Hepatocyte (in vitro differentiated cells): ENCODE data around the gene SIGLEC9. TPM values are rescaled to one million over a fixed set of nuclear protein-coding genes. Genes with fewer than 3 reads are reported as not detected.

Experiments used
- DNase-seq: peaks from one replicate; pipeline ENCODE4 v3.0.0-alpha.2; 2016; ENCODE audit warnings: low spot score
- H2AFZ ChIP-seq: fragments of 200-600 bp; sonication (generic); 2 replicates; pipeline ENCODE4 v1.6.0; 2016; ENCODE audit warnings: antibody characterized with exemption, mild to moderate bottlenecking
- H3K27ac ChIP-seq: fragments of 200-600 bp; sonication (generic); 2 replicates; pipeline ENCODE4 v1.5.1; 2016; ENCODE audit warnings: mild to moderate bottlenecking
- H3K27me3 ChIP-seq: fragments of 200-600 bp; sonication (generic); 2 replicates; pipeline ENCODE4 v1.6.1; 2016
- H3K36me3 ChIP-seq: fragments of 200-600 bp; sonication (generic); replicated peaks from 2 replicates; pipeline ENCODE4 v1.5.1; 2016; ENCODE audit warnings: low read depth; ENCODE audit not compliant: insufficient read depth
- H3K4me1 ChIP-seq: fragments of 200-600 bp; sonication (generic); 2 replicates; pipeline ENCODE4 v1.5.1; 2016; ENCODE audit warnings: mild to moderate bottlenecking, moderate library complexity; ENCODE audit not compliant: insufficient read depth
- H3K4me2 ChIP-seq: fragments of 200-600 bp; sonication (generic); 2 replicates; pipeline ENCODE4 v1.6.0; 2016
- H3K4me3 ChIP-seq: fragments of 200-600 bp; sonication (generic); 2 replicates; pipeline ENCODE4 v1.5.1; 2016; ENCODE audit warnings: mild to moderate bottlenecking
- H3K79me2 ChIP-seq: fragments of 200-600 bp; sonication (generic); 2 replicates; pipeline ENCODE4 v1.6.0; 2017; ENCODE audit warnings: mild to moderate bottlenecking
- H3K9me2 ChIP-seq: fragments of 200-600 bp; sonication (generic); replicated peaks from 2 replicates; pipeline ENCODE4 v1.6.0; 2017; ENCODE audit warnings: mild to moderate bottlenecking; ENCODE audit not compliant: insufficient read depth
- H3K9me3 ChIP-seq: fragments of 200-600 bp; sonication (generic); 2 replicates; pipeline ENCODE4 v1.5.1; 2016; ENCODE audit warnings: low read depth, mild to moderate bottlenecking
- H4K20me1 ChIP-seq: fragments of 200-600 bp; sonication (generic); 2 replicates; pipeline ENCODE4 v1.6.0; 2016; ENCODE audit warnings: mild to moderate bottlenecking; ENCODE audit not compliant: insufficient read depth, poor library complexity, severe bottlenecking
- EZH2 ChIP-seq: fragments of 200-600 bp; sonication (generic); IDR thresholded peaks from 2 replicates; pipeline ENCODE4 v1.6.1; 2016; ENCODE audit warnings: antibody characterized with exemption, mild to moderate bottlenecking, borderline replicate concordance
- EZH2phosphoT487 ChIP-seq: fragments of 200-600 bp; sonication (generic); IDR thresholded peaks from one replicate; pipeline ENCODE4 v1.6.1; 2018; ENCODE audit warnings: antibody characterized with exemption, mild to moderate bottlenecking, low read depth, moderate library complexity; ENCODE audit not compliant: unreplicated experiment, severe bottlenecking
- WGBS: methylation state at CpG from one replicate; pipeline ENCODE4 v1.1.6; 2016; ENCODE audit warnings: low lambda C conversion rate; ENCODE audit errors: missing lambda C conversion rate; 5-methylcytosine and 5-hydroxymethylcytosine counted together
- polyA plus RNA-seq: library from polyadenylated mRNA; unstranded; fragments of >200 nt; fragmentation: Nextera tagmentation; extraction: Ambion mirVana; gene quantifications from 2 replicates; pipeline ENCODE4 v1.2.1, GENCODE V29; 2016
- total RNA-seq: library from RNA; depleted of rRNA; stranded (reverse); fragments of >200 nt; gene quantifications from 2 replicates; pipeline ENCODE4 v1.2.3, GENCODE V29; 2014
- TF ChIP-seq, protein P1 (sequence below): fragments of 200-600 bp; sonication (generic); IDR thresholded peaks from 2 replicates; pipeline ENCODE4 v1.5.1; 2016; ENCODE audit warnings: antibody characterized with exemption, mild to moderate bottlenecking; ENCODE audit not compliant: poor library complexity

The SIGLEC9 gene
- total and polyA plus RNA-seq, 2 experiments from 2014 or later = 0.77 to 1.5 TPM

DNA sequence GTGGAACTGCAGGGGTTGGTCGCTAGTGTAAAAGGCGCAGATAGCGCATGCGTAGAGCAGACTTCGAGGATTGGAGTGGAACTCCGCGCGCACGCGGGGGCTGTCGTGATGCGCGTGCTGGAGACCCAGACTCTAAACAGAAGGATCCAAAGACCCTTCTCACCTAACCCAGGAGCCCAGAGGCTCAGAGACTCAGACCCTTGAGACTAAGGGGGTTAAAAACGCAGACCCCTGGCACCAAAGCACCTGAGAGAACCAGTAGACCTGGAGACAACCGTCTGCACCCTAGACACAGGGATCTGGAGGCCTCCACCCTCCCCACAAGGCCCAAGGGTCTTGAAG, 15.9 kb upstream of the SIGLEC9 start:
- H4K20me1 ChIP-seq = no peaks in the 10 kb centered on the region
- no peaks in the 10 kb centered on the region for H3K36me3 ChIP-seq
- 13% methylated on average over 15 of the region's 15 CpGs for WGBS
- peaks cover 7% of the 10 kb centered on the region for H3K4me1 ChIP-seq
- TF ChIP-seq EZH2 = no peak
- no peak for TF ChIP-seq EZH2phosphoT487
- TF ChIP-seq, protein P1, sequence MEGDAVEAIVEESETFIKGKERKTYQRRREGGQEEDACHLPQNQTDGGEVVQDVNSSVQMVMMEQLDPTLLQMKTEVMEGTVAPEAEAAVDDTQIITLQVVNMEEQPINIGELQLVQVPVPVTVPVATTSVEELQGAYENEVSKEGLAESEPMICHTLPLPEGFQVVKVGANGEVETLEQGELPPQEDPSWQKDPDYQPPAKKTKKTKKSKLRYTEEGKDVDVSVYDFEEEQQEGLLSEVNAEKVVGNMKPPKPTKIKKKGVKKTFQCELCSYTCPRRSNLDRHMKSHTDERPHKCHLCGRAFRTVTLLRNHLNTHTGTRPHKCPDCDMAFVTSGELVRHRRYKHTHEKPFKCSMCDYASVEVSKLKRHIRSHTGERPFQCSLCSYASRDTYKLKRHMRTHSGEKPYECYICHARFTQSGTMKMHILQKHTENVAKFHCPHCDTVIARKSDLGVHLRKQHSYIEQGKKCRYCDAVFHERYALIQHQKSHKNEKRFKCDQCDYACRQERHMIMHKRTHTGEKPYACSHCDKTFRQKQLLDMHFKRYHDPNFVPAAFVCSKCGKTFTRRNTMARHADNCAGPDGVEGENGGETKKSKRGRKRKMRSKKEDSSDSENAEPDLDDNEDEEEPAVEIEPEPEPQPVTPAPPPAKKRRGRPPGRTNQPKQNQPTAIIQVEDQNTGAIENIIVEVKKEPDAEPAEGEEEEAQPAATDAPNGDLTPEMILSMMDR = no peak
- H3K4me3 ChIP-seq = peak overlapping the region; percentile 37
- no peak overlapping the region for H3K27ac ChIP-seq
- H3K79me2 ChIP-seq = peaks cover 17% of the 10 kb centered on the region
- peak overlapping the region; percentile 39 for H2AFZ ChIP-seq
- peaks cover 9% of the 10 kb centered on the region for H3K27me3 ChIP-seq
- DNase-seq = no peak
- H3K4me2 ChIP-seq = peak overlapping the region; percentile 83
- H3K9me3 ChIP-seq = no peaks in the 10 kb centered on the region
- H3K9me2 ChIP-seq = no peaks in the 10 kb centered on the region

DNA sequence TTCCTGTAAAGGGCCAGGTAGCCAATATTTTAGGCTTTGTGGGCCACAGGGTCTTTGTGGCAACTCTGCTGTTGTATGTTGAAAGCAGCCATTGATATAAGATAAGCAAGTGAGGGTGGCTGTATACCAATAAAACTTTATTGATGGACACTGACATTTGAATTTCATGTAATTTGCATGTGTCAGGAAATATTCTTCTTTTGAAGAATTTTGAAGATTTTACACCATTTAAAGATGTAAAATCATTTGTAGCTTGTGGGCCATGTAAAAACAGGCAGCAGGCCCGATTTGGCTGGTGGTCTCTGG, 14.1 kb upstream of the SIGLEC9 start:
- Histone ChIP-seq H3K79me2 (peaks cover 17% of the 10 kb centered on the region), H3K9me2 (no peaks in the 10 kb centered on the region), H3K27ac (no peak overlapping the region), H2AFZ (no peak overlapping the region), H3K4me2 (no peak overlapping the region), H4K20me1 (no peaks in the 10 kb centered on the region), H3K4me3 (no peak overlapping the region), H3K4me1 (peaks cover 7% of the 10 kb centered on the region), H3K36me3 (no peaks in the 10 kb centered on the region), H3K27me3 (peaks cover 9% of the 10 kb centered on the region), H3K9me3 (no peaks in the 10 kb centered on the region)
- no peak for DNase-seq
- 77% methylated on average over 1 of the region's 1 CpG for WGBS
- TF ChIP-seq, protein P1 = no peak
- TF ChIP-seq EZH2 (no peak), EZH2phosphoT487 (no peak)

DNA sequence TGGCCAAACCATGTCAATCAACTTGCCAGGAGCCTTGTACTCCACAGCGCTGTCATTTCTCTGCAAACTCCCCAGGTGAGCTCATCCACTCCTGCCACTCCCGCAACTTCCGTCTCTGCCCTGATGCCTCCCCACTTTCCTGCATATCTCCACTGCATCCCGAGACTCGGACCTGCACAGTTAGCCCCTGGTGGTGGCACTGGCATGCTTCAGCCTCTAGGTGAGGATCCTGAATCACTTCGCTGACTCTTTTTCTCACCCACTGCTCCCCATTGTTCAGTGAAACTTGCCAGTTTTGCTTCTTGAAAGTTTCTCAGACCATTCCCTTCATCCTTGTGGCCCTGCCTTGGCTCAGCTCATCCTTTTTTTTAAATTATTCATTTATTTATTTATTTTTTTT, 13.1 kb upstream of the SIGLEC9 start:
- Histone ChIP-seq H3K79me2 (peaks cover 11% of the 10 kb centered on the region), H4K20me1 (no peaks in the 10 kb centered on the region), H2AFZ (no peak overlapping the region), H3K27ac (no peak overlapping the region), H3K4me3 (no peak overlapping the region), H3K27me3 (peaks cover 9% of the 10 kb centered on the region), H3K36me3 (no peaks in the 10 kb centered on the region), H3K4me1 (peaks cover 7% of the 10 kb centered on the region), H3K9me3 (no peaks in the 10 kb centered on the region), H3K9me2 (no peaks in the 10 kb centered on the region), H3K4me2 (no peak overlapping the region)
- no peak for TF ChIP-seq EZH2
- TF ChIP-seq, protein P1 = no peak
- no peak for TF ChIP-seq EZH2phosphoT487
- WGBS = 40% methylated on average over 6 of the region's 6 CpGs
- no peak for DNase-seq

DNA sequence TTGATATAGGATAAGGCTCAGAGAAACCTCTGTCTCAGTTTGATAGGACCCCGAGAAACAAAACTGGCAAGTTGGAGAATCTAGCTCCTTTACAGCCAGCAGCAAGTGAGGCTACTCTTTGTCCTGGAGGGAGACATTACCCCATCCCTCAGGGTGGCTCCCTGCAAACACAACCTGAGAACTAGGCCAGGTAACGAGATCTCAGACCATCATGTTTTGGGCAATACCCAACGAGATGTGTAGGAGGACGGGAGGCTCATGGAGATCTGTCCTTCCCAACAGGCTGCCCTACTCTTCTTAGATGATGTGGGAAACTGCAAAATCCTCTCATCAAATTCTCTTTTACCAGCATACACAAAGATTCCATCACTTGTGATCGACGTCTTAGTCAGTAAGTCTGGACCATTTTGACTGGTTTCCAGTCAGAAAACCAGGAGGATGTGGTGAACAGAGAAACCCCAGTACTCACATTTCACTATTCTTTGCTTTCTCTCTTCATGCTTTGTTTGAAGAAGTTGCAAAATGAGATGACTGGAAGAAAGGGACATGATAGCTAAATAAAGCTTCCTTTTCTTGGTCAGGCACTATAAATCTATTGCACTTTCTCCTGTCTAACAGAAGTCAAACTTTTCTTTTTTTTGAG, 10.5 kb upstream of the SIGLEC9 start:
- DNase-seq = no peak
- 80% methylated on average over 6 of the region's 6 CpGs for WGBS
- H3K4me2 ChIP-seq = no peak overlapping the region
- H4K20me1 ChIP-seq = no peaks in the 10 kb centered on the region
- no peaks in the 10 kb centered on the region for H3K4me1 ChIP-seq
- no peaks in the 10 kb centered on the region for H3K36me3 ChIP-seq
- no peaks in the 10 kb centered on the region for H3K79me2 ChIP-seq
- H3K27ac ChIP-seq = no peak overlapping the region
- TF ChIP-seq, protein P1 = no peak
- TF ChIP-seq EZH2 = no peak
- TF ChIP-seq EZH2phosphoT487 = no peak
- H3K4me3 ChIP-seq = no peak overlapping the region
- no peaks in the 10 kb centered on the region for H3K9me3 ChIP-seq
- no peak overlapping the region for H2AFZ ChIP-seq
- H3K27me3 ChIP-seq = peaks cover 9% of the 10 kb centered on the region
- no peaks in the 10 kb centered on the region for H3K9me2 ChIP-seq
